HG03060 (cell line): ENCODE data around the gene ANGEL1.
A peak's percentile ranks its signal among the peaks of the same experiment; 100 is the strongest.

Source experiments
- ATAC-seq: cut with Tn5 transposase; IDR thresholded peaks from one replicate; pipeline ENCODE4 v1.9.1; 2021; ENCODE audit warnings: low read depth, moderate number of reproducible peaks; ENCODE audit not compliant: unreplicated experiment

Gene ANGEL1

GRCh38 chr14:76812422-76813383 is at the start of gene ANGEL1:
ANGEL1 (minus strand) TSS chr14:76812882; CDS start chr14:76812827, 55 bp downstream.
- peak; percentile 74 for ATAC-seq

- no peak for ATAC-seq
Measured at GRCh38 chr14:76861574-76862255, 49.0 kb upstream of the ANGEL1 start.

- ATAC-seq, result no peak
Measured at GRCh38 chr14:76856769-76857168, 44.1 kb upstream of the ANGEL1 start.

- ATAC-seq, result no peak
Measured at GRCh38 chr14:76855066-76855465, 42.4 kb upstream of the ANGEL1 start.

GRCh38 chr14:76848879-76849278 is 36.2 kb upstream of the ANGEL1 start:
- ATAC-seq, result no peak

GRCh38 chr14:76846331-76847047 is 33.8 kb upstream of the ANGEL1 start:
- ATAC-seq, result no peak

- no peak for ATAC-seq
Measured at GRCh38 chr14:76844223-76844622, 31.5 kb upstream of the ANGEL1 start.

- ATAC-seq, result no peak
Measured at GRCh38 chr14:76842414-76842813, 29.7 kb upstream of the ANGEL1 start.

GRCh38 chr14:76837524-76837923 is 24.8 kb upstream of the ANGEL1 start:
- no peak for ATAC-seq

- no peak for ATAC-seq
Measured at GRCh38 chr14:76836029-76836630, 23.4 kb upstream of the ANGEL1 start.

- ATAC-seq, result no peak
Measured at GRCh38 chr14:76834241-76834661, 21.6 kb upstream of the ANGEL1 start.

GRCh38 chr14:76833011-76833410 is 20.3 kb upstream of the ANGEL1 start:
- no peak for ATAC-seq

GRCh38 chr14:76832503-76832988 is 19.9 kb upstream of the ANGEL1 start:
- no peak for ATAC-seq

- ATAC-seq, result no peak
Measured at GRCh38 chr14:76830556-76830955, 17.9 kb upstream of the ANGEL1 start.

- no peak for ATAC-seq
Measured at GRCh38 chr14:76829650-76830421, 17.2 kb upstream of the ANGEL1 start.

- ATAC-seq, result no peak
Measured at GRCh38 chr14:76829013-76829365, 16.3 kb upstream of the ANGEL1 start.

GRCh38 chr14:76828339-76829012 is 15.8 kb upstream of the ANGEL1 start:
- no peak for ATAC-seq

GRCh38 chr14:76827696-76828296 is 15.1 kb upstream of the ANGEL1 start:
- no peak for ATAC-seq

GRCh38 chr14:76826122-76826521 is 13.4 kb upstream of the ANGEL1 start, which contains the start of gene LRRC74A:
LRRC74A (plus strand) TSS chr14:76826408; CDS start chr14:76826698, 290 bp downstream.
- ATAC-seq, result no peak
